OCI-LY7 (cell line): ENCODE data around the gene HLA-B. TPM values are rescaled to one million over a fixed set of nuclear protein-coding genes. Genes with fewer than 3 reads are reported as not detected.

Experiments
- BruUV-seq: library from RNA; stranded (reverse); fragments of 400-500 nt; replicated peaks from 2 replicates; lab custom pipeline; 2021; lab: Mats Ljungman, UMichigan
- CTCF ChIA-PET: fragments of 300-600 bp; sonication (Branson Sonifier 250); formaldehyde crosslinking; loops from one replicate; lab custom pipeline; 2022; ENCODE audit warnings: antibody characterized with exemption; ENCODE audit not compliant: unreplicated experiment; lab: Charles Lee
- POLR2A ChIA-PET: fragments of 300-600 bp; sonication (Branson Sonifier 250); formaldehyde crosslinking; loops from one replicate; lab custom pipeline; 2022; ENCODE audit warnings: antibody characterized with exemption; lab: Charles Lee
- DNase-seq: peaks from one replicate; pipeline ENCODE4 v3.0.0-alpha.2; 2015; ENCODE audit warnings: low spot score
- H2AFZ ChIP-seq: fragments of 200-600 bp; sonication (generic), shearing (Covaris generic); 2 replicates; pipeline ENCODE4 v1.6.1; 2014; ENCODE audit warnings: mild to moderate bottlenecking, antibody characterized with exemption, low read length, moderate library complexity
- H3K27ac ChIP-seq: fragments of 200-600 bp; sonication (generic); 2 replicates; pipeline ENCODE4 v1.5.1; 2014; ENCODE audit warnings: mixed run types, low read depth, mild to moderate bottlenecking, moderate library complexity, low read length, inconsistent platforms; ENCODE audit not compliant: poor library complexity, severe bottlenecking
- H3K36me3 ChIP-seq: fragments of 200-600 bp; sonication (generic); 2 replicates; pipeline ENCODE4 v1.6.1; 2014; ENCODE audit warnings: mild to moderate bottlenecking, antibody characterized with exemption, low read length, moderate library complexity, mixed read lengths; ENCODE audit not compliant: insufficient read depth
- H3K4me1 ChIP-seq: fragments of 200-600 bp; sonication (generic); 2 replicates; pipeline ENCODE4 v1.5.1; 2014; ENCODE audit warnings: mild to moderate bottlenecking, low read length; ENCODE audit not compliant: insufficient read depth, poor library complexity, severe bottlenecking
- H3K4me2 ChIP-seq: fragments of 200-600 bp; sonication (generic); 2 replicates; pipeline ENCODE4 v1.6.1; 2014; ENCODE audit warnings: mild to moderate bottlenecking, low read length
- H3K4me3 ChIP-seq: fragments of 200-600 bp; sonication (generic); 2 replicates; pipeline ENCODE4 v1.5.1; 2014; ENCODE audit warnings: mild to moderate bottlenecking, low read depth, low read length; ENCODE audit not compliant: poor library complexity, severe bottlenecking
- H3K79me2 ChIP-seq: fragments of 200-600 bp; sonication (generic); 2 replicates; pipeline ENCODE4 v1.6.1; 2016; ENCODE audit warnings: low read depth, mild to moderate bottlenecking, low read length, moderate library complexity, mixed read lengths; ENCODE audit not compliant: insufficient read depth
- H3K9me2 ChIP-seq: fragments of 200-600 bp; sonication (generic); 2 replicates; pipeline ENCODE4 v1.6.1; 2016; ENCODE audit warnings: mild to moderate bottlenecking, low read length, mixed read lengths; ENCODE audit not compliant: insufficient read depth
- H3K9me3 ChIP-seq: fragments of 200-600 bp; sonication (generic); 2 replicates; pipeline ENCODE4 v1.6.1; 2014; ENCODE audit warnings: mild to moderate bottlenecking, mixed run types, low read length, mixed read lengths
- H4K20me1 ChIP-seq: fragments of 200-600 bp; sonication (generic); 2 replicates; pipeline ENCODE4 v1.6.1; 2014; ENCODE audit warnings: mild to moderate bottlenecking, antibody characterized with exemption, low read length, moderate library complexity, mixed read lengths; ENCODE audit not compliant: insufficient read depth
- EZH2phosphoT487 ChIP-seq: fragments of 200-600 bp; sonication (generic); IDR thresholded peaks from 2 replicates; pipeline ENCODE4 v1.6.1; 2018; ENCODE audit warnings: low read depth, borderline replicate concordance, mild to moderate bottlenecking, mixed run types, antibody characterized with exemption, low read length, moderate library complexity, mixed read lengths
- intact Hi-C: fragments of 100-400 bp; cut with micrococcal nuclease; formaldehyde crosslinking; loops from one replicate; pipeline ENCODE4 v1.10.0; 2022; ENCODE audit not compliant: unreplicated experiment
- total RNA-seq, 2 experiments: library from RNA; depleted of rRNA in 1 of 2; stranded (reverse); fragments of >200 nt in 1 of 2; shearing (Covaris generic) in 1 of 2; gene quantifications; 2 replicates each; pipeline ENCODE4 v1.2.3, GENCODE V29; 2014 to 2022
- TF ChIP-seq, protein P1 (sequence below): fragments of 200-600 bp; sonication (generic); conservative IDR thresholded peaks from 2 replicates; pipeline ENCODE4 v1.5.1; 2014; ENCODE audit warnings: mild to moderate bottlenecking, antibody characterized with exemption, low read length, moderate library complexity, mixed read lengths

The HLA-B gene
- total RNA-seq, 2 experiments from 2014 or later, result 238 to 258 TPM

DNA sequence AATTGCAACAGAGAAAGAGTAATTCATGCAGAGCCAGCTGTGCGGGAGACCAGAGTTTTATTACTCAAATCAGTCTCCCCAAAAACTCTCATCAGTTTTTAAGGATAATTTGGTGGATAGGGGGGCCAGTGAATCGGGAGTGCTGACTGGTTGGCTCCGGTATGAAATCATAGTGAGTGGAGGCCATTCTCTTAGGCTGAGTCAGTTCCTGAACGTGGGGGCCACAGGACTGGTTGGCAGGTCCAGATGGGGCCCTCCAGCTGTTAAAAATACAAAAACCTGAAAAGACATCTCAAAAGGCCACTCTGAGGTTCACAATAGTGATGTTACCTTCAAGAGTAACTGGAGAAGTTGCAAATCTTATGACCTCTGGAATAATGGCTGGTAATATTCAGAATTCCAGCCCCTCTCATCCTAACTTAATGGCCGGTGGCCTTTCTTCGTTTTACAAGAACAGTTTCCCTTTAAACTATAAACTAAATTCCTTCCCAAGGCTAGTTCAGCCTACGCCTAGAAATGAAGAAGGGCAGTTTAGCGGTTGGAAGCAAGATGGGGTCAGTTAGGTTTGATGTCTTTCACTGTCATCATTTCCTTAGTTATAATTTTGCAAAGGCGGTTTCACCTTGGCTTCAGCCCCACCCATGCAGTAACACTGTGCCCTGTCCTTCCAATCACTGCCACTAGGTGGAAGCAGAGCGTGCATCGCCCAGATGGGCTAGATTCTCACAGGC is 39.6 kb upstream of the HLA-B start:
- peak; percentile 76 for DNase-seq
- ChIA-PET POLR2A (interaction anchor here (1.2 kb wide), 1 partner anchor 30 kb away, joined by 3 read pairs; no protein-coding TSS in a partner anchor), CTCF (no interaction called here)
- TF ChIP-seq EZH2phosphoT487, result no peak
- TF ChIP-seq, protein P1, sequence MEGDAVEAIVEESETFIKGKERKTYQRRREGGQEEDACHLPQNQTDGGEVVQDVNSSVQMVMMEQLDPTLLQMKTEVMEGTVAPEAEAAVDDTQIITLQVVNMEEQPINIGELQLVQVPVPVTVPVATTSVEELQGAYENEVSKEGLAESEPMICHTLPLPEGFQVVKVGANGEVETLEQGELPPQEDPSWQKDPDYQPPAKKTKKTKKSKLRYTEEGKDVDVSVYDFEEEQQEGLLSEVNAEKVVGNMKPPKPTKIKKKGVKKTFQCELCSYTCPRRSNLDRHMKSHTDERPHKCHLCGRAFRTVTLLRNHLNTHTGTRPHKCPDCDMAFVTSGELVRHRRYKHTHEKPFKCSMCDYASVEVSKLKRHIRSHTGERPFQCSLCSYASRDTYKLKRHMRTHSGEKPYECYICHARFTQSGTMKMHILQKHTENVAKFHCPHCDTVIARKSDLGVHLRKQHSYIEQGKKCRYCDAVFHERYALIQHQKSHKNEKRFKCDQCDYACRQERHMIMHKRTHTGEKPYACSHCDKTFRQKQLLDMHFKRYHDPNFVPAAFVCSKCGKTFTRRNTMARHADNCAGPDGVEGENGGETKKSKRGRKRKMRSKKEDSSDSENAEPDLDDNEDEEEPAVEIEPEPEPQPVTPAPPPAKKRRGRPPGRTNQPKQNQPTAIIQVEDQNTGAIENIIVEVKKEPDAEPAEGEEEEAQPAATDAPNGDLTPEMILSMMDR, result peak; percentile 79
- peaks cover 5% of the 10 kb centered on the region for H3K4me1 ChIP-seq
- H3K9me3 ChIP-seq, result no peaks in the 10 kb centered on the region
- H3K4me3 ChIP-seq, result no peak overlapping the region
- peaks cover 11% of the 10 kb centered on the region; the same call in 1 of the 2 replicates for H3K79me2 ChIP-seq
- no peak overlapping the region for H3K4me2 ChIP-seq
- intact Hi-C loops, result no loop called here
- no peaks in the 10 kb centered on the region for H3K9me2 ChIP-seq
- peaks cover 6% of the 10 kb centered on the region; the same call in 1 of the 2 replicates for H3K36me3 ChIP-seq
- H4K20me1 ChIP-seq, result no peaks in the 10 kb centered on the region
- H2AFZ ChIP-seq, result no peak overlapping the region
- no TSS peak for BruUV-seq
- no peak overlapping the region for H3K27ac ChIP-seq

- H3K9me3 ChIP-seq, result no peaks in the 10 kb centered on the region
- intact Hi-C loops, result no loop called here
- no peaks in the 10 kb centered on the region for H3K4me1 ChIP-seq
- peaks cover 6% of the 10 kb centered on the region; the same call in 1 of the 2 replicates for H3K36me3 ChIP-seq
- POLR2A ChIA-PET, result no interaction called here
- CTCF ChIA-PET, result no interaction called here
- no TSS peak for BruUV-seq
- H3K4me2 ChIP-seq, result no peak overlapping the region
- no peak overlapping the region for H3K4me3 ChIP-seq
- no peak overlapping the region for H3K27ac ChIP-seq
- no peaks in the 10 kb centered on the region for H4K20me1 ChIP-seq
- no peak for TF ChIP-seq EZH2phosphoT487
- TF ChIP-seq, protein P1, result no peak
- DNase-seq, result no peak
- H3K79me2 ChIP-seq, result peaks cover 4% of the 10 kb centered on the region; the same call in 1 of the 2 replicates
- H2AFZ ChIP-seq, result no peak overlapping the region
- H3K9me2 ChIP-seq, result no peaks in the 10 kb centered on the region
Measured at GRCh38 chr6:31395832-31396231, 38.9 kb upstream of the HLA-B start.

GRCh38 chr6:31394381-31394780 is 37.4 kb upstream of the HLA-B start:
- DNase-seq, result no peak
- H3K9me2 ChIP-seq, result no peaks in the 10 kb centered on the region
- no peak overlapping the region for H3K4me3 ChIP-seq
- H3K79me2 ChIP-seq, result peaks cover 2% of the 10 kb centered on the region; the same call in 1 of the 2 replicates
- H2AFZ ChIP-seq, result no peak overlapping the region
- no peaks in the 10 kb centered on the region for H3K4me1 ChIP-seq
- no TSS peak for BruUV-seq
- H3K9me3 ChIP-seq, result no peaks in the 10 kb centered on the region
- TF ChIP-seq, protein P1, result no peak
- TF ChIP-seq EZH2phosphoT487, result no peak
- POLR2A ChIA-PET, result no interaction called here
- intact Hi-C loops, result no loop called here
- CTCF ChIA-PET, result no interaction called here
- no peak overlapping the region for H3K4me2 ChIP-seq
- peaks cover 6% of the 10 kb centered on the region; the same call in 1 of the 2 replicates for H3K36me3 ChIP-seq
- no peaks in the 10 kb centered on the region for H4K20me1 ChIP-seq
- no peak overlapping the region for H3K27ac ChIP-seq
